ENCODE measurements around the gene CACFD1.

Gene CACFD1

GRCh38 chr9:133465984-133466383 is 6.2 kb downstream of the CACFD1 start:
- no peak for DNase-seq

DNA sequence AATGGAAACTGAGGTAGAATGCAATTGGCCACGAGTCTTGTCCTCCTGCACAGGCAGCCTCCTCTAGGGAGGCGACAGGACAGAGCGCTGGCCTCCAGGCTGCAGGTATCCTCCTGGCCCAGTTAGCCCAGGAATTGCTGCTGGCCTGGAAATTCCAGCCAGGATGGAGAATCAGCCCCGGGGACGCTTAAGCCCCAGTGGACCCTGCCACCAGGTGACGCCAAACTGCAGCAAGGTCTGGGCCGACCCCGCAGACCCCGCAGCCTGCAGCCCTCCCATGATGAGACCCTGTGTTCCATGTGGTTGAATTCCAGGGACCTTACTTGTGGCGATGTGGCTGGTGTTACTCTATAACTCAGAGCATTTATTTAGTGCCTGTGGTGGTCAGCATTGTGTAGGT is 7.3 kb downstream of the CACFD1 start:
- DNase-seq: no peak

DNA sequence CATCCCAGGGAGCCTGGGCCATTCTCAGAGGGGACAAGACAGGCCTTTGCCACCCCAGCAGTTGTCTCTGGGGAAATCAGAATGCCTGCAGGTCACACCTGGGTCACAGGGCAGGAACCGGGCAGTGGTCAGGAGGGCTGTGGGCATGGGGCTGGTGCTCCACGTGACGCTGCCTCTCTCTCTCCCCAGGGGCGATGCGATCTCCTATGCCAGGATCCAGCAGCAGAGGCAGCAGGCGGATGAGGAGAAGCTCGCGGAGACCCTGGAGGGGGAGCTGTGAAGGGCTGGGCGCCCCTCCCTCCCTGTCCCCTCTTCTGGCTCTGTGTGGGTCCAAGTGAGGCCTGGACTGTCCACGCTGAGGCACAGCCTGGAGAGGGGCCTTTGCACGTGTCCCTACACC is 8.6 kb downstream of the CACFD1 start:
- no peak for DNase-seq

DNA sequence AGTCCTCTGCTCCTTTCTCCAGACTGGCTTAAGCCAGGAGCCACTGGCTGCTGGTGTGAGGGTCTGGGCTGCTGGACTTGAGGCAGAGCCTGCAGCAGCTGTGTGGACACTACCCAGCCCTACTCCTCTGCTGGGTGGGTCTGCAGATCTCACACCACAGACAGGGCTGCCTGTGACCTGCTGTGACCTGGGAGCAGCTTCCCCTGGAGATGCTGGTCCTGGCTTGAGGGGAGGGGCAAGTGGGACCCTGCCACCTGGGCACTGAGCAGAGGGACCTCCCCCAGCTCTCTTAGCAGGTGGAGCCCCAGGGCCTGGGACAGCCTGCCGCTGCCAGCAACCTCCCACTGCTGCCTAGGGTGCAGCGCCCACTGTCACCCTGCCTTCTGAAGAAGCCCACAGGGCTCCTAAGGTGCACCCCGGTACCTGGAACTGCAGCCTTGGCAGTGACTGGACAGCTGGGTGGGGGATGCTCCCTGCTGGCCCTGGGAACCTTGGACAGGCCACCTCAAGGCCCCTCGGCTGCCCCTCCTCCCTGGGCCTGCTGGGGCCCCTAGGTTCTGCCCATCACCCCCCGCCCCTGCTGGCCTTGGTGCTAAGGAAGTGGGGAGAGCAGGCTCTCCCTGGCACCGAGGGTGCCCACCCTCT is 9.1 kb downstream of the CACFD1 start:
- no peak for DNase-seq

DNA sequence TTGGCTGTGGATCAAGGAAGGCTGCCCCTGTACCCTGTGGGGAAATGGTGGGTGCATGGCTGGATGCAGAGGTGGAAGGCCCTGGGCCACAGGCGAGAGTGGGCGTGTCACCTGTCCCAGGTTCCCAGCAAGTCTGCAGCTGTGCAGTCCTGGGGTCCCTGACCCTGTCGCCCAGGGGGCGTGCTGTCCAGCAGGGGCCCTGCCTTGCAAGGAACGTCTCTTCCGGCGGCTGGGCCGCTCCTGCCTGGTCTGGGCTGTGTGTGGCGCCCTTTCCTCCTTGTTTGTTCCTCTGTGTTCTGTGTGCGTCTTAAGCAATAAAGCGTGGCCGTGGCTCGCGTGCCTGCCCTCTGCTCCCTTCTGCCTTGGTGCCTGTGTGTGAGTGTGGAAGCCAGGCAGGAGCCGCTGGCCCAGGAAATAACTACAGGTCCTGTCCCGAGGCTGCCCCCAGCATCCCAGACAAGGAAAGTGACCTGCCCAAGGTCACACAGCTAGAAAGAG is 10.7 kb downstream of the CACFD1 start:
- DNase-seq: no peak

DNA sequence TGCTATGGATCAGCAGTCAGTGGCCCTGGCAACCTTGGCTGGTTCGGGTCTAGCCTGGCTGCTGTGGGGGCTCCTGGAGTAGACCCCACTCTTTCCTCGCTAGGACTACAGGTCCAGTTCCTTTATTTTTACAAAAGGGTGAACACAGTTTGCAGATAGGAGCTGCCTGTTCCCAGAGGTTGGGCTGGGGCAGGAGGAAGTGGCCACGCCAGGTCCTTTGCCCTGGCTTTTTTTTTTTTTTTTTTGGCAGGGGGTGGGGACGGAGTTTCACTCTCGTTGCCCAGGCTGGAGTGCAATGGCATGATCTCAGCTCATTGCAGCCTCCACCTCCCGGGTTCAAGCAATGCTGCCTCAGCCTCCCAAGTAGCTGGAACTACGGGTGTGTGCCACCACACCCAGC is 11.2 kb downstream of the CACFD1 start:
- no peak for DNase-seq

GRCh38 chr9:133471551-133472276 is 11.9 kb downstream of the CACFD1 start:
- no peak for DNase-seq

DNA sequence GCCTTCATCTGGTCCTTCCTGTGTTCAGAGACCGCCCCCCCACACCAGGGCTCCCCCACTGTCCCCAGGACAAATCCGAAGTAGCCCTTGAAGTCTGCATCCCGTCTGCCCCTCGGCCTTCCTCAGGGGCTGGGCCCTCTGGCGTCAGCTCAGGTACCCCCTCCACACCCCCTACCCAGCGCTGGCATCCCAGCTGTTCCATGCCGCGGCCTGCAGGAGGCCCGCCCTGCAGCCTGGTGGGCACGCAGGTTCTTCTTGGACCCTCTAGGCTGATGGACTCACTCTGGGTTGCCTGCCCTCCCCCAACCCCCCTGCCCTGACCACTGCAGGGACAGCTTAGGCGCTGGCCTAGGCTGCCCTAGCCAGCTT is 12.5 kb downstream of the CACFD1 start:
- no peak for DNase-seq

DNA sequence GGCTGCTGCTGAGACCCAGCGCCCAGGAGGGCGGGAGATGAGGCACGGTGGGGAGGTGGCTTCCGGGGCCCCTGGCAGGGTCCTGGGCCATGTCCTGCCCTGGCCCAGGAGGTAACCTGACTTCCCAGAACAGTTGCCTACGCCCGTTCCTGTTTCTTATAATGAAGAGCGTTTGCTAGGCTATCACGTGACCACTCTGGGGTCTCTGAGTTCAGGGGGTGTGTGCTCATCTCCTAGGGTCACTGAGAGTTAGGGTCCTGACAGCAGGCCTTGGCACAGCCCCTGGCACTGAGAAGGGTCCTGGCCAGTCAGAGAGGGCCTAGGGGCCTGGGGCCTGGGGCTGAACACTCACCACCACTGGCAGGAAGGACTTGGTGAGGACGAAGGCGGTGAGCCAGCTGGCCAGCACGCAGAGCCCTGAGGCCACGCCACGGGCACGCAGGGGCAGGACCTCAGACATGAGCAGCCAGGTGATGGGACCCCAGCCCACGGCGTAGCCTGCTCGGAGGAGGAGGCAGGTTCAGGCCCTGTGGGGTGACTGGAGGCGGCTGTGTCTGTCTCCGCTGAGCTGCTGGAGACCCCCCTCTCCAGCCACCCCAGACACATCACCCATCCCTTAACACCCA is 13.1 kb downstream of the CACFD1 start:
- DNase-seq: no peak

DNA sequence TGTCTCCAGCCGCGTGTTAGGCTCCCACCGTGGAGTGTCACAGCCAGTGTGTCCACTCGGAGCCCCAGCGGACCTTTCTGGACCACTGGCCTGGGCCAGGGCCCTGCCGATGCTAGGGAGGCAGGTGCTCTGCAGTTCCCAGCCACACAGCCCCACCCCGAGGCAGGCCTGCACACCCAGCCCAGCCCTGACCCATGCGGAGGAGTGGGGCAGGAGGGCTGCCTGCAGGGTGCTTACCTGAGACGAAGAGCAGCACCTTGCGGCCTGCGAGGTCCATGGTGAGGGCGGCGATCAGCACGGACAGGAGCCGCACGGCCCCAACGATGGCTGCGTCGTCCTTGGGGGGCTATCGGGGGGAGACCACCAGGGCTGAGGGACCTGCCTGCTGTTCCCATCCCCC is 14.0 kb downstream of the CACFD1 start:
- no peak for DNase-seq

DNA sequence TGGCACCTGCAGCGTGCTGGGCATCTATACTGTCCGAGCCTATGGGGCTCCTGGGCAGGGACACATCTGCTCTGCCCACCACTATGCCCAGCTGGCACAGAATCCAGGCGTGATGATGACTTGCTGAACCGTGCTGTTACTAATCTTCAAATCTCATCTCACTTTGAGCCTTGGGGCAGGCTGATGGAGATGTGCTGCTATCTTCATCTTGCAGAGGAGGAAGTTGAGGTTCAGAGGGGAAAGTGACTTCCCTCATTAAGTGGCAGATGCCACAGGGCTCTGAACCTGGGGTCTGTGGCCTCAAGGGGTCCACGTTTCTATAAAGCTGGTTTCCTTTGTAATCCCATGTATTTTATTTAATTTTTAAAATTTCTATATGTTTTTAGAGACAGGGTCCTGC is 14.4 kb downstream of the CACFD1 start:
- DNase-seq: peak; percentile 43

DNA sequence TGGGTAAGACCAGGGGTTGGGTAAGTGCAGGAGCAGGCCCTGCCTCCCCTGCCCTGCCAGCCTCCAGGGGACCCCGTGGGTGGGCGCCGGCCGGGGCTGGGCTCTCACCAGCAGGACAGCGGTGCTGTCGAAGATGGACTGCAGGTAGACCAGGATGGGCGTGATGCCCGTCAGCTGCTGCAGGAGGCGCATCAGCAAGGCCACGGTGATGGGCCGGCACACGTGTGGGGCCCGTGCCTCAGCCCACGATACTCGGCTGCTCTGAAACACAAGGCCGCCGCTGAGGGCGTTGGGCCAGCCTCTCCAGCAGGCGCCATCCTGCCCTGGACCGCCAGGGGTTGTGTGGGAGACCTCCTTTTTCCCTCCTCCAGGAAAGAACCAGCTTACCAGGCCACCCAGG is 15.1 kb downstream of the CACFD1 start:
- no peak for DNase-seq

DNA sequence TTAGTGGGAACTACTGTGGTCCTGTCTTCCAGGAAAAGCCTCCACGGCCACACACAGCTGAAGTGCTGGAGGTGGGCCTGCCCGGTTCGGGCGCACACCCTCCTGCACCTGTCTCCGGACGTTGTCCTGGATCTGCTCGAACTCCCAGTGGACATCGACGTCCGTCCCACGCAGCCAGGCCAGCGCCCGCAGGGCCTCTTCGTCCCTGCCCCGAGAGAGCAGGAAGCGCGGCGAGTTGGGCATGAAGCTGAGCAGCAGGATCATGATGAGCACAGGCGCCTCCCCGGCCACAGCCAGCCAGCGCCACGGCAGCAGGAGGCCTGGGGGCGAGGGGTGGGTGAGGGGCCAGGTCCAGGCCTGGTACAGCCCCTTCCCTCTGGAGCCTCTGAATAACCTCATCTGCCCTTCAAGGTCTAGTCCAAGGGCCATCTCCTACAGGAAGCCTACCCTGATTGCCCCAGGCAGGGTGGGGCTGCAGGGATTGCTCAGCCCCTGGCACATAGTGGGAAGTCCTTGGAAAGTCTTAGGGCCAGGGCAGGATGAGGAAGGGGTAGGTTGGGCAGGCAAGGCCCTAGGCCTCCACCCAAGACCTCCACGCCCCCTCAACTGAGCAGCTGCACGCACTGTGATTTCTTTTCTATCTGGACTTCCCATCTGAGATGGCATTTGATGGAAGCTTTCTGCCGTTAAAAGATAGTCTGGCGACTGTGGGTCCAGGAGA is 15.7 kb downstream of the CACFD1 start:
- DNase-seq: no peak

GRCh38 chr9:133476036-133476931 is 16.5 kb downstream of the CACFD1 start:
- peak; percentile 13 for DNase-seq

DNA sequence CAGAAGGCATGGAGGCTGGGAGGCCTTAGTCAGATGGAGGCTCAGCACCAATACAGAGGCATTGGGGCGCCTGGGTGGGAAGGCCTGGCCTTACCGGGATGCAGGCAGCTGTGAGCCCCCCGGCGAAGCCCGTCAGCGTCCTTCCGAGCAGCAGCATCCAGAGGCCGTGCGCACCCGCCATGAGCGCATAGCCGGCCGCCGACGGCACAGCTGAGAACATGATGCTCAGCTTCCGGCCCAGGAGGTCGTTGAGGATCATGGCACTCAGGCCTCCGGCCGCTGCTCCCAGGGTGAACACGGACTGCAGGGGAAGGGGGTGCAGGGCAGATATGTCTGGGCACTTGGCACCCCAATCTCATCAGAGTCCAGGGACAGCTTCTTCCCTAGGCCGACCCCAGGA is 17.2 kb downstream of the CACFD1 start:
- DNase-seq: no peak

- no peak for DNase-seq
These were observed 17.7 kb downstream of the CACFD1 start for GRCh38 chr9:133477461-133477860.

- DNase-seq: no peak
These were observed 18.4 kb downstream of the CACFD1 start for GRCh38 chr9:133477992-133478850.

- peak; percentile 75 for DNase-seq
These were observed 19.3 kb downstream of the CACFD1 start, which contains the start of gene SLC2A6 for GRCh38 chr9:133478851-133479711. TSS of gene SLC2A6 (minus strand) at chr9:133479099. CDS start at chr9:133479059, 40 bp downstream.

GRCh38 chr9:133483611-133484010 is 23.8 kb downstream of the CACFD1 start:
- DNase-seq: no peak

Data from hematopoietic multipotent progenitor cell treated with erythropoietin and hydrocortisone succinate and interleukin-3 and kit ligand, for 8 days (in vitro differentiated cells).